Right ventricle myocardium superior (tissue), 1 donor: ENCODE measurements around the gene VWA3B. TPM values are rescaled to one million over a fixed set of nuclear protein-coding genes. Genes with fewer than 3 reads are reported as not detected.

ENCODE experiments used
- ATAC-seq: fragments of 200-7000 bp; cut with Tn5 transposase; one replicate; pipeline ENCODE4 v1.9.1; 2020; ENCODE audit warnings: mild to moderate bottlenecking; ENCODE audit not compliant: poor library complexity
- DNase-seq: peaks from one replicate; pipeline ENCODE4 v3.0.0-alpha.2; 2020
- intact Hi-C: fragments of 100-400 bp; cut with DNase I; formaldehyde crosslinking; loops from one replicate; pipeline ENCODE4 v1.11.2; 2022
- total RNA-seq: library from RNA; stranded (reverse); fragmentation: NEBNext Ultra II Directional; extraction: Animal tissue kit (Norgen Biotek cat#: 25700); gene quantifications from one replicate; pipeline ENCODE4 v1.2.1, GENCODE V29; 2021
- donor health status: DM: no; HTN: yes; CAD: no; lungs with severe emphysema.

Gene VWA3B
- total RNA-seq, 1 donor from 2014 or later, result 0.32 TPM

DNA sequence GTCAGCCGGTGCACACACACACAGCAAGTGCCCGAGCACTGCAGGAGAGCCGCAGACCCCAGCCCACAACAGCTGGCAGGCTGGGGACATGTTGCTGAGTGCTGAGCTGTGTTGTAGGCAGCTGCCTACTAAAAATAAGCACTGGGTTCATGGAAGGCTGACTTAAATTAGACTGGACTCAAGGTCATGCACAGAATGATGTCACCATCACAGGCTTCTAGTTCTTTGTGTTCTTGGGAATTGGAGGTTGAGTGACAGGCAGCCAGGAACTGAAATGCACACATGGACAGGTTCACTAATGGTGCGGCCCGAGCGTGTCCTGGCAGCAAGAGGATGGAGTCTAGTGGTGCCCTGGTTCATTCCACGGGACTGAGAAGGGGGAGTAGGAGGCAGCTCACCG lies 71.3 kb downstream of the VWA3B start:
- intact Hi-C loops, result no loop called here
- peak; percentile 76 for ATAC-seq
- DNase-seq, result peak; percentile 64

DNA sequence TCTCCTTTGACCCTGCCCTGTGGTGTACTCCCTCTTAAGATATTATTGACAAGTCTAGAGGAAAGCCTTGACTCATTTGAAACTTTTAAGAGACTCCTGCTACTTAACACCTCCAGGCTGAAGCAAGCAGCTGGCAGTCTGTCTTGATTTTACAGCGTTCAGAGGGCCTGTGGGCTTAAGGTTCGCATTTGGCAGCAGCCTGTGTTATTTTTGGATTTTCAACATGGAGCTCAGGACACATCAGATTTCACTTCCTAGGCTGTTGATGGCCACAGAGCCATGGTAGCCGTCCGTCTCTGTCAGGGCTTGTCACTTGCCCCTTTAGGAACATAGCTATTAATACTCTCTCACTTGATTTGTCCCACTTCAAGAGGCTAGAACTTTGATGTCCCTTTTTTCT lies 73.6 kb downstream of the VWA3B start:
- ATAC-seq (peak; percentile 68), DNase-seq (peak; percentile 60)
- intact Hi-C loops, result no loop called here

DNA sequence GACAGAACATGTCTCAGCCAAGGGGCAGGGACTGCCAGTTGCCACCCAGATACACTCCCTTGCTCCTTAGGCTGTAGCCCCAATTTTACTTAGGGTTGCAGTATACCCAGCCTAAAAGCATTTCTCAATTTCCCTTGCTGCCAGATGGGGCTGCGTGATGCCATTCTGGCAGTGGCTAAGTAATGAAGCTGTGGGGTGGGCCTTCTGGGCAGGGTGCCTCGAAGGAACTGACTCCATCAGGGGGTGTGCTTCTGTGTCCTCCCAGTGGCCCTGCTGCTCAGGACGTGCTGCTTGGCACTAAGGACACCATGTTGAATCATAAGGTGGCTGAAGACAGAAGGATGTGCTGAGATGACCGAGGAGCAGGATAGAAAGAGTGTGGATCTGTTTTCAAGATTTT lies 74.2 kb downstream of the VWA3B start:
- DNase-seq, result no peak
- intact Hi-C loops, result no loop called here
- ATAC-seq, result no peak

DNA sequence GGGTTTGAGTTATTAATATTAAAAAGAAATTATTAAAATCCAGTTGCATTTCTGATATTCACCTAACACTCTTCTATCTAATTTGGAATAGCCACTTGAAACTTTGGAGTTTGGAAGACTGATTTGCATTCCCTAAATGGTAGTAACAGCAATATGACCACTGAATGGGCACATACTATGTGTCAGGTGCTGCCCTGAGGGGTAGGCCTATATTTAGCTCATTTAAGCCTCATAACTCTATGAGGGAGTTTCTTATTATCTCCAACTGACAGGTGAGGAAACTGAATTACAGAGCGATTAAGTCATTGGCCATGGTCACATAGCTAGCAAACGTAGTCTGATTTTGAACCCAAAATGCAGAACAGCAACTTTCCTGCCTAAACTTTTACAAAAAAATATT lies 77.3 kb downstream of the VWA3B start:
- intact Hi-C loops, result no loop called here
- ATAC-seq, result no peak

DNA sequence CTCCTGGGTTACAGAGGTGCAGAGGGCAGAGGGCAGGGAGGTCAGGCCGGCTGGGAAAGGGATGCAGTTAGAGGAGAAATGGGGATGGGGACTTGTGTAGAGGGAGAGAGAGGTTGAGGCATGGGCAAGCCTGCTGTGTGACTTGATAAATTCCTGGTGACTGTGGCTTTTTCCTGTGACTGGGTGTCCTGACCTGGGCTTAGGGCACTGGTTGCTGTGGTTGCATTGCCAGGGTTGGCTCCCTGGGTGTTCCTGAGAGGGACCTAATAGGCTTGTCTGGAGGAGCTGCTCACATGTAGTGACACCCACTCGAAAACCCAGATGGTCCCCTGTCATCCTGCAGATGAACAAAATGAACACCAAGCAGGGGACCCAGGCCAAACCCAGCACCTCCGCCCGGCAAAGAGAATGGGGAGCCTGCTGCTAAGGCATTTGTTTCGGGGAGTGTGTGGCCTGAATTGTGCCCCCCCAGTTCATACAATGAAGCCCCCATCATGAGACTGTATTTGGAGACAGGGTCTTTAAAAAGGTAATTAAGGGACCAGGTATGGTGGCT lies 78.6 kb downstream of the VWA3B start:
- no peak for ATAC-seq
- no peak for DNase-seq
- intact Hi-C loops, result no loop called here

More for the DNA sequence above, 77.3 kb downstream of the VWA3B start:
- DNase-seq, result no peak

DNA sequence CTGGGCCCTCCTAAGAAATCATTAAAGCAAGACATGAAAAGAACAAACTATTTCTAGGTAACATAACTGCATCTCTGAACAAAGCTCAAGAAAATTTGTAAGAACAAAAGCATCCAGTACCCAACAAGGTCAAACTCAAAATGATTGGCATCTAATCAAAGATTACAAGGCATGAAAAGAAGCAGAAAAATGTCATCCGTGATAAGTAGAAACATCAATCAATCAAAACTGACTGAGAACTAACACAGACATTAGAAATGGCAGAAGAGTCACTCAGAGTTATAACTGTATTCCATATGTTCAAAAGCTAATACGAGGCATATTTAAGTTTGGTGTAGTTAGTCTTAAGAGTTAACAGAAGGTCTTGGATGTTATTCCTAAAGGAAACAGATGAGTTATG lies 80.9 kb downstream of the VWA3B start:
- DNase-seq, result no peak
- ATAC-seq, result no peak
- intact Hi-C loops, result no loop called here

DNA sequence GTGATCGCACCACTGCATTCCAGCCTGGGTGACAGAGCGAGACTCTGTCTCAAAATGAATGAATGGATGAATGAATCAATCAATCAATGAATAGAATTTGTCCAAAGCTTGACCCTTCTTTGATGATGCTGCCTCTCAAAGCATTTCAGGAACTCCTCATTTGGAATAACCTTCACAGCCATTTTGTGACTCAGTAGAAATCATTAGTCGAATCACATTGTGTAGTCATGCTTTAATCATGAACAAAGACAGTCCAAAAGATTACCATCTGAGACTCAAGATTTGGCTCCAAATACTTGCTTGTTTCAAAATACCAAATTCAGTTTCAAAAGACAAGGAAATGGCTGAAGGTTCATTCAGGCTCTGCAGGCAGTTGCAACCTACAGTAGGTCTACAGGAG lies 83.1 kb downstream of the VWA3B start:
- no peak for DNase-seq
- ATAC-seq, result no peak
- intact Hi-C loops, result no loop called here

DNA sequence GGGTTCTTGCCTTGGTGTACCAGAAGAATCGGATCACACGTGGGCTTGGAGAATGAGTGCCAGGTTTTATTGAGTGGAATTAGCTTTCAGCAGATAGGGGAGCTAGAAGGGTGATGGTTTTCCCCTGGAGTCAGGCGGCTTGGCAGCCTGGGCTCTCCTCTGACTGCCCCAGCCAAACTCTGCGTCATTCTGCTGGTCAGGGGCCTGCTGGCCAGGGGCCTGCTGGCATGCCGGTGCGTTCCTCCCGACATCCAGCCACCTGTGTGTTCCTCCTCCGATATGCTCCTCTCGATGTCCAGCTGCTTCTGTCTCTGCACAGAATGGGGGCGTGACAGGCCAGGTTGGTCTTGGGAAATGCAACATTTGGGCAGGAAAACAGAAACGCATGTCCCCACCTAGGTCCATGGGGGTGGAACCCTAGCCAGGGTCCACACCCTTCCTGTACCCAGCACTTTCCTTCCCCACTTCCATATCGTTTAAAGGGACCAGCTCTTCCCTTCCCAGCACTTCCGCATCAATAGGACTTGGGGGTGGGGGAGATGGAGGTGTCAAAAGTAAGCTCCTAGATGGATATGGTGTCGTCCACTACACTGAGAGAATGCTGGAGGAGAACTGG lies 85.3 kb downstream of the VWA3B start:
- peak; percentile 86 for ATAC-seq
- intact Hi-C loops, result no loop called here
- no peak for DNase-seq

DNA sequence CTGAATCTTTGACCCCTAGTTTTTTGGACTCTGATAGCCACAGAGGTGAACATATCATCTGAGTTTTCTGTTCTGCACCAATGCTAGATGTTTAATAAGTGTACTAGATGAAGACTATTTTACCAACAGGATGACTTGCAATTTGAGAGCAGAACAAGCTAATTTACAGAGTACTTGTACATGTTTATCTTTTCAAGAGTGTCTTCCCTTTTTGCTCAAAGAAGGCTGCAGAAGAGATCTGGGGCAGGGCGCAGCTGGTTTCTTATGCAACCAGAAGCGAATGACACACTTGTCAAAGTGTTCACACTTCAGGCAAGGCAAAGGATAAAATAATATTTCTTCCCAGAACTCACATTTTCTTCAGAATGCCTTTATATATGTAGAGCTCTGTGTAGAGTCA lies 86.0 kb downstream of the VWA3B start:
- DNase-seq, result no peak
- ATAC-seq, result no peak
- intact Hi-C loops, result no loop called here

DNA sequence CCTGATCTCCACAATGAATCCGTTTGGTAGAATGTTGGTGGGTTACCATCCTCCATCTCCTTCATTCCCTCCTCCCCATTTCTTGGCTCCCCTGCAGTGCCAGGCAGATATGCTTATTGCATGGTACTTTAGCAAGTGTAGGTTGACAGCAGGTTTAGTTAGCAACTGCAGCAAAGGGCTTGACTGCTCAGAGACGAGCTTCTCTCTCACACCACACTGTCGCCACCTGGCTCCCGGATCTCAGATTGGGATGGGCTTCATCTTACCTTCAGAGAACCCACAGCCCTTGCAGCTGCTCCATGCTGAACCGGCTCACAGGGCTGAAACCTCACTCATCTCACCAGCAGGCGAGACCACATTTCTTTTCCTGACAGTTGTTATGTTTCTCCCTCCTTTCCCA lies 88.8 kb downstream of the VWA3B start:
- ATAC-seq (peak; percentile 47), DNase-seq (no peak)
- intact Hi-C loops, result no loop called here

DNA sequence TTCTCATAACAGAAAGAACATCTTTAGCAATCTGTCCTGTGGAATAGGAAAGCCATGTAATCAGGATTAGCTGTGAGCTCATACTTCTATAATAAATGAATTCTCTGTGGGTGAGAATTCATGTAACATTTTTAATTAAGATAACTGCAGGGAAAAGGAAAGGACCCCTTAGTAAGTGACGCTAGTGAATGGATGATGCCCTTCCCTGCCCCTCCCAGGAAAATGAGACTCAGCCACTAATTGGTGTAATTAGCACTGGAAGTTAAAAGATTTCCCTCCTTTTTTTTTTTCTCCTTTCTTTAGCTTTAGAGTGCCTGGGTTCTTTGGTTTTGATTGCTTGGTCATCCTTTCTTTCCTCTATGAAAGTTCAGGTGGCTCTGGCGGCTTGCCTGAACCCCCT lies 90.3 kb downstream of the VWA3B start:
- intact Hi-C loops, result no loop called here

DNA sequence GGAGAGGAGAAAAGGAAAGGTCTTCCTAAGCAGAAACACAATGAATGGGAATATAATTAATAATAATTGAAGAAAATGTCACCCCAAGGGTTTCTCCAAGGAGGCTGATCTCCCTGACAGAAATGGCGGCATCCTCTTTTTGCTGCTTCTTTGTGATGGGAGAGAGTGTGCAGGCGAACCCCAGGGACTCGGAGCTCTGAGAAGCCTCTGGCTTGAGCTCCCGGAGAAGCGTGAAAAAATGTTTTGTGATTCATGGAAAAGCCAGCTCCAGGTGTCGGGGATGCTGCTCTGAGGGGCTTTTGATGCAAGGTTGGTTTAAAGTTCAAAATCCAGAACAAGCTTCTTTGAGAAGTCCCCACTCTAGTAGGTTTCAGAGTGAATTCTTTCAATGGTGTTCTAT lies 91.0 kb downstream of the VWA3B start:
- intact Hi-C loops, result no loop called here
- ATAC-seq (no peak), DNase-seq (no peak)

More for the DNA sequence above, 90.3 kb downstream of the VWA3B start:
- DNase-seq (no peak), ATAC-seq (no peak)

DNA sequence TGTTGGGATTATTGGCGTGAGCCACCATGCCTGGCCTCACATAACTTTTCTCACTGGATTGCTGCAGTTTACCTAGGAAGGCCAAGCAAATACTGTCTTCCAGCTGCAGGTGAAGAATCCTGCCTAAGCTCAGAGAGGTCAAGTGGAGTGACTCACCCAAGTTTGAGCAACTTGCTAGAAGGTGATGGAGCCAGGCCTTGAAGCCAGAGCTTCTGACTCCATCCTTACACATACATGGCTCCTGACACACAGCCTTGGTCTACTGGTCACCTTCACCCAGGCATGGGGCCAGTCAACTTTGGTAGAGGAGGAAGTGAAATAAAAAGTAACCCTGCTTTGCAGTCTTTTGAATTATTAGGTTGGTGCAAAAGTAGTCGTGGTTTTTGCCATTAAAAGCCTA lies 93.5 kb downstream of the VWA3B start:
- intact Hi-C loops, result no loop called here
- ATAC-seq, result no peak

DNA sequence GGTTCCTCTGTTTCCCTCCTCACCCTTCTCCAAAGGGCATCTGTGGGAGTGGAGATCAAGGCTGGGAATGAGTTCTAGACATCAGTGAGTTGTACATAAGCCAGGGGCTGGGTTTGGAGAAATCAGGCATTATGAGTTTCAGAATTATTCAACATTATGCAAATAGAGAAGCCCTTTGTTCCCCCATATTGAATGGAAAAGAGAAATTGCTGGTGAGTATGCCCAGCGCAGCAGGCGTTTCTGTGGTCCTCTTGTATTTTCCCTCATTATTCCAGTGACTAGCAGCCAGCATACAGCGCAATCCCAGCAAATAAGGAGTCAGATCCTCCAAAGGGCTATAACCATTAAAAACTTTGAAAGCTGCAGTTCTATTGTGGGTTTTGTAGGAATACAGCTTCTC lies 94.4 kb downstream of the VWA3B start:
- intact Hi-C loops, result no loop called here
- DNase-seq, result no peak
- ATAC-seq, result no peak

More for the DNA sequence above, 93.5 kb downstream of the VWA3B start:
- DNase-seq, result no peak

DNA sequence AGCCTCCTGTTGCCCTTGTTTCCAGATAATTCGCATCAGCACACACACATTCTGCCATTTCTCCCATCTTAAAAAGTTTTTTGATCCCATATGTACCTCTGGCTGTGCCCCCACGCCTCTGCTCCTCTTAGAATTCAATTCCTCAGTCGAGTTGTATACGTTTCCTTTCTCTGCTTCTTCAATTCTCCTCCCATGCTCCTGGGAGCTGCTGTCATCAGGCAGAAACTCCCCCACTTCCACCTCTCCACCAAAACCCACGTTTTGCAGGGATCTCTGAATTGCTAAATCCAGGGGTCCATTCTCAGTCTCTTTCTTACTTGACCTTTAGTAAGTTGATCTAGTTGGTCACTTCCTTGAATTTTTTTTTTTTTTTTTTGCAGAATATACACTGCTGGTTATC lies 98.8 kb downstream of the VWA3B start:
- no peak for DNase-seq
- intact Hi-C loops, result no loop called here
- no peak for ATAC-seq

DNA sequence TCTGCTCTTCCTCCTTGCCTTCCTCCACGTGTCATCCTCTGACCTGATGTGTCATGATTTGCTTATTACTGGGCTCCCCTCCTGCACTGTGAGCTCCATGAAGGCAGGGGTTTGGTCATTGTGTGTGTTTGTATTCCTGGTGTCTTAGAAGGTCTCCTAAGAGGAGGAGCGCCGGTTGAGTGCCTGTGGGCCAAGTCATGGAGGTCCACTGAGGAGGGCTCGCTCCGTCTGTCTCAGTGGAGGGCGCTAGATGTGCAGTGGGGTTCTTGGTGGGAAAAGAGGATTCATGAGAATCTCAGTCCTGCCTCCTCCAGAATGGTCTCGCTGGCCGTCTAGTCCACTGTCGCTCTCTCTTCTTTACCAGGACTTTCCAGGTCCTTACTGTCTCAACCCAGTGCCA lies 100.2 kb downstream of the VWA3B start:
- ATAC-seq (no peak), DNase-seq (no peak)
- intact Hi-C loops, result no loop called here

DNA sequence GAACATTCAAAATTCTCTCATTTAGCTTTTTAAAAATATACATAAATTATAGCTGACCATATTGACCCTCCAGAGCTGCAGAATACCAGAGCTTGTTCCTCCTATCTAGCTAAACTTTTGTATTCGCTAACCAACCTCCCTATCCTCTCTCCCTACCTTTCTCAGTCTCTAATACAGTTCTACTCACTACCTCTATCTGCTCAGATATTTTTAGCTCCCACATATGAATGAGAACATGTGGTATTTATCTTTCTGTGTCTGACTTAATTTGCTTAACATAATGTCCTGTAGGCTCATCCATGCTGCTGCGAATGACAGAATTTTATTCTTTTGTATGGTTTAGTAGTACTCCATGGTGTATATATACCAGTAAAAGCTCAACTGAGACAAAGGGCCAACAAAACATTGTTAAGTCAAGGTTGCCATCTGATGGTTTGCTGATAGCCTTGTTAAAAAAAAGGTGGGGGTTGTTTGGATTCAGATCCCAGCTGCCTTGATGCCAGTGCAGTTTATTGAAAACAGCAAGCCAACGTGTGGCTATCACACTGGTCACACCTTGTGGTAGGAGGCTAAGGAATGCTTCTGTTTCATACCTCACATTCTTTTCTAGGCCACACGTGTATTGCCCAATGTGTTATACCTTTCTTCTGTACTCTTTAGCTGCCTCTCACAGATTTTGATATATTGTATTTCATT lies 101.5 kb downstream of the VWA3B start:
- intact Hi-C loops, result no loop called here
- ATAC-seq (peak; percentile 36), DNase-seq (no peak)

DNA sequence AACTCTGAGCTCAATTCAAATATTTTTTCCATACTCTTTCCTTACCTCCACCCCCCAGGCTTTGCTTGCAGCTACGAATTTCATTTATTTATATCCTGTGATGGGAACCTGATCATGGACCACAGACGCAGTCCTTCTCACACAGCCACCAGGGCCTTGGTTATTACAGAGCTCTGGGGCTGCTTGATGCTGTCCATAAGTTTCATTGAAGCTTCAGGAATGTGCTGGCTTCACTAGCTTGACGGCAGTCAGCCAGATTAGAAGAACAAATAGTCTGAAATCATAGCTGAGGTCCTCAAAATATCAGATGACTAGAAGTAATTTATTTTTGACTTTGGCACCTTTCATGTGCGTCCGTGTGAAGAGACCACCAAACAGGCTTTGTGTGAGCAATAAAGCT lies 104.9 kb downstream of the VWA3B start:
- DNase-seq, result no peak
- peak; percentile 83 for ATAC-seq
- intact Hi-C loops, result no loop called here

DNA sequence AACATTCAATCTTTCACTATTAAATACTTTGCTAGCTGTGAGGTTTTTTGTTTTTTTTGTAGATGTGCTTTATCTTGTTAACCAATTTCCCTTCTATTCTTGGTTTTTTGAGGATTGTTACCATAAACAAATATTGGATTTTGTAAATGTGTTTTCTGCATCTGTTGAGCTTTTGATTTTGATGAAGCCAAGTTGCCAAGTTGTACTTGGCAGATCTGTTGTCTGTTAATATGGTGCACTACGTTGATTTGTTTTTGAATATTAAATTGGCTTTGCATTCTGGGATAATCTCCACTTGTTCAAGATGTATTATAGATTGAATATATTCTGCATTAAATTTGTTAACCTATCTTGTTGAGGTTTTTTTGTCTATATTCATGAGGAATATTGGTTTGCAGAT lies 114.6 kb downstream of the VWA3B start:
- no peak for ATAC-seq
- no peak for DNase-seq
- intact Hi-C loops, result no loop called here

DNA sequence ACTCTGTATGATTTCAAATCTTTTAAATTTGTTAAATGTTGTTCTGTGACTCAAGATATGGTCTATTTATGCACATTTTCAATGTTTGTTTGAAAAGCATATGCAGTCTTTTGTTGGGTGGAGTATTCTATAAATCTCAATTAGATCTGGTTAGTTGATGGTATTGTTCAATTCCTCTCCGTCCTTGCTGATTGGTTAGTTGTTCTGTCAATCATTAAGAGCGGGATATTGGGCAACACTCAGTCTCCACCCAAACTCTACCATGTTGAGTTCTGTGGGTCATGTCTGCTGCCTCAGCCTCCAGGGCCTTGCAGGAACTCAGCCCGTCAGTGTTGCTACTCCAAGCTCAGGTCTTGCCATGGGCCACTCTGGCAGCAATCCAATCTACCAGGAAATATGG lies 118.9 kb downstream of the VWA3B start:
- ATAC-seq (no peak), DNase-seq (no peak)
- intact Hi-C loops, result no loop called here
